SIG-M5 treated with dmso at 0.1 percent for 504 hours (cell line): ENCODE data around the gene SYT2.
"Not testable (repeated sequence)": the region's sequence is repeated elsewhere in the genome, so short reads cannot be mapped to it uniquely, and the experiment has no call there.

Source experiments
- DNase-seq: peaks from one replicate; lab custom pipeline; 2025; ENCODE audit not compliant: unreplicated experiment; lab: John Stamatoyannopoulos, UW

Gene SYT2

GRCh38 chr1:202625416-202626360 is 84.6 kb downstream of the SYT2 start:
- peak; percentile 77 for DNase-seq

GRCh38 chr1:202624781-202625108 is 85.5 kb downstream of the SYT2 start:
- no peak for DNase-seq

DNA sequence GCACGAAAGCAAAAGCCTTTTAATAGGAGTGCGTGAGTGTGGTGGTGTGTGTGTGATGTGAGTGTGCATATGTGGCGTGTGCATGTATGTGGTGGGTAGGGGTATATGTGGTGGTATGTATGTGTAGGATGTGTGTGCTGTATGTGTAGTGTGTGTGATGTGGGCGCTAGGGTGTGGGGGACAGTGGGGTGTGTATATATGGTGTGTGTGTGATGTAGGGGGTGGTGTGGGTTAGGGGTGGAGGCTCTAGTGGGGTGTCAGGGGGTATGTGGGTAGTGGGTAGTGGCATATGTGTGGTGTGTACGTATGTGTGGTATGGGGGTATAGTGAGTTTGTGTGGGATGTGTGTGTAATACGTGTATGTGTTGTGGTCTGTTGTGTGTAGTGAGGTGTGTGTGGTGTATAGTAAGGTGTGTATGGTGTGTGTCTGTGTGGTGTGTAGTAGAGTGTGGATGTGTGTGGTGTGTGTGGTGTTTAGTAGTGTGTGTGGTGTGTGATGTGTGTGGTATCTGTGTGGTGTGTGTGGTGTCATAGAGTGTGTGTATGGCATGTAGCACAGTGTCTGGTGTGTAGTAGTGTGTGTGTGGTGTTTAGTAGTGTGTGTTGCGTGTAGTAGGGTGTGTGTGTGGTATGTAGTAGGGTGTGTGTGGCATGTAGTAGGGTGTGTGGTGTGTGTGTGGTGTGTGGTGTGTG is 86.0 kb downstream of the SYT2 start:
- DNase-seq: no peak

- DNase-seq: not testable (repeated sequence)
These were observed 86.8 kb downstream of the SYT2 start for GRCh38 chr1:202623476-202623875.

DNA sequence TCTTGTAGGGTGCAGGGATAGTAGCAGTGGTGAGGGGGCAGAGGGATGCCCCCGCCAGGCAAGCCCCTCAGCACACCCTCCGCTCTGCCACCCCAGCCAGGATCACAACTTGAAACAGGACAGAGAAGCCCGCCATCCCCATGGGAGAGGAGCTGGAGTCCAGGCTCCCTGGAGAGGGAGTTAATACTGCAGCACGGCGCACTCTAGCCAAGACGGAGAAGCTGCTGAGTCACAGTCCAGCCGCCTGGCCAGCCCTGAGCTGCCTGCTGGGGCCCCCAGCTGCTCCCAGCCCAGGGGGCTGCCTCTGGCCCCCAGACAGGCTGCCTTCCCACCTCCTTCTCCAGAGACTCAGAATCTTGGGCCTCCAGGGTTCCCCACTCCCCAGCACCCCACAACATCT is 87.2 kb downstream of the SYT2 start:
- no peak for DNase-seq

DNA sequence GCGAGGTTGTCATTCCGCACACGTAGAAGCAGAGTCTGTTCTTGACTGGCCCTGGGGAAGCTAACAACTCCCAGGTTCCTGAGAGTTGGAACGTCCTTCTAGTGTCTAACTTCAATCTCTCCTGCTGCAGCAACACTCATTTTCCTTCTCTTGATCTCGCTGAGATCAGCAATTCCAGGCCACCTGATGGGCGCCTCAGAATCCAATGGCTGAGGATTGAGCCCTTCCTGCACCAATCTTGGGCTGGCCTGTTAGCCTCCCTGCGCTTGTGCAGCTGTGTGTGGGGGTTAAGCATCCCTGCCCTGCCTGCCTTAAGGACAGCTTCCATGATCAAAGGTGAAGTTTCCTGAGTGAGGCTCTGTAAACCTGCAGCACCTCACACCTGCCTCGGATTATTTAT is 87.9 kb downstream of the SYT2 start:
- DNase-seq: no peak

GRCh38 chr1:202621446-202621845 is 88.8 kb downstream of the SYT2 start:
- no peak for DNase-seq

DNA sequence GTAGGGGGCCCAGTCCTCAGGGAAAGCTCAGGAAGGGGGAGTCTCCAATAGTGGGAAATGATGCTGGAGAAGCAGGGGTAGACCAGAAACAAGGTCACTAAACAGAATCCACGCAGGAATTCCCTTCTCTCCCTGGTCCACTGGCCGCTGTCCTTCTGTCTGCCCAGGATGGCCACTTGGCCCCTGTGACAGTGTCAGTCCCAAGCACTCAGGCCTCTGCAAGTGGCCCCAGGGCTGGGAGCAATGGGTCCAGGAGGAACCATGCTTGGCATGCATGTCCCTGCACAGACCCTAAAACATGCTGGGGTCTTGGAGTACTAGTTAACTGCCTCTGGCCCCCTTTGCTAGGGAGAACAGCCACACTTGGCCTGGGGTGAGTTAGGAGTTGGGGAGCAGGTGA is 90.2 kb downstream of the SYT2 start:
- DNase-seq: not testable (repeated sequence)

- DNase-seq: no peak
These were observed 90.7 kb downstream of the SYT2 start for GRCh38 chr1:202619505-202619904.

DNA sequence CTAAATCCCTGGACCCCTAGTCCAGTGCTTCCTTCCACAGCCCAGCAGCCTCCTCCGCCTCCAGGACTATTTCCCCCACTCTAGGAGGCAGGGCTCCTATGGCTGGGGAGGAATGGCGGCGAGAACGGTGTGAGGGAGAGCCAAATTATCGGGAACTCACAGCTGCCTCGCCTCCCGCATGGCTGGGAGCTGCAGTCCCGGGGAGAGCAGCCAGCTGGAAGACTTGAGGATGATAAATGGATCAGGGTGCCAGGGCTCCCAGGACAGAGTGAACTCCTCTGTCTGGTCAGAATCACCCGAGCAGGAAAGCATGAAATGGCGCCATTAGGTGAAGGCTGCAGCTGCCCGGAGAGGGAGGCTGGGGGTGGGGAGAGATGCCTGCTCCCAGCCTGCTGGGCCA is 91.2 kb downstream of the SYT2 start:
- DNase-seq: not testable (repeated sequence)

- no peak for DNase-seq
These were observed 93.8 kb downstream of the SYT2 start for GRCh38 chr1:202616355-202616915.

DNA sequence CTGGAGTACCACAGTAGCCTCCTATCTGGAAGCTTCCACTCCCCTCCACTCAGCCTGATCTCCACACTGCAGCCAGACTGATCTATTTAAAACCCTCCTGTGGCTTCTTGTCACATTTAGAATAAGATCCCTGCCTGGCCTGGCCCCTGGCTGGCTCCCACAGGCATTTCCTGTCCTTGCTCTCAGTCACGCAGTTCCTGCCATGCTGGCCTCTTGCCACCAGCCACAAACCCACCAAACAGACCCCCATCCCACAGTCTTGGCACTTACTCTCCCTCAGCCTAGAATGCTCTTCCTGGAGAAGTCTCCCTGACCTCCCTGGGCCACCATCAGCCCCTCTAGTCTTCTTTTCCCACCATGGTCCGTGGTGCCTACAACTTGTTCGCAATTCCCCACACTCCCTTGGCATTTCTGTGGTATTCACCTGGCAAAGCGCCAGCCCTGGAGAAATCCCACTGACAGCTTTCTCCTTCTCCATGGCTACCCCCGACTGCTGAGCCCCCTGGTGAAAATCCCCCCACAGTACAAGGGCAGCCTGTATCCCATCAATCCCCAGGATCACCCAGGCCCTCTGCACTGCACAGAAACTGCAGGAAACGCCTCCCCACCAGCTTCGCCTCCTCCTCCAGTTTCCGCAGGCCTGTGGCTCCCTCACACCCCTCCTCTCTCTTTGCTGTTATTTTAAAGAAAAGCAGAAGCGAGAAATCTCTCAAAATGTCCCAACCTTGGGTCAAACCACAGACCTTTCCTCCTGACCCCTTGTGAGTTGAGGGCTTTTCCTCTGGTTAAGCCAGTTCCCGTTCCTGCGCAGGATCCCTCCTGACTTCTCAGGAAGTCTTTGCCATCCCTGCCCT is 94.5 kb downstream of the SYT2 start:
- DNase-seq: peak; percentile 96

DNA sequence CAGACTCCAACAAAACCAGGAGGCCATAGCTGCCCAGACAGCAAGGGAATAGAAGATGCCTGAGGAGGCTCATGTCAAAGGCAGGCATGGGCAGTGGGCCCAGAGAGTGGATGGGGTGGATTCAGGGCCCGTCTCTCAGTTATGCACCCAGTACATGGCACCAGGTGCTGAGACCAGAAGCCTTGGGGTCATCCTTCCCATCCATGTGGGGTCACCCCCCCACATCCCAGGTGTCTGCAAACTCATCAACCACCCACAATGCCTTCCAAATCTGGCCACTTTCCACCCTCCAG is 95.1 kb downstream of the SYT2 start:
- not testable (repeated sequence) for DNase-seq

- DNase-seq: not testable (repeated sequence)
These were observed 95.7 kb downstream of the SYT2 start for GRCh38 chr1:202614363-202615207.

GRCh38 chr1:202613571-202613970 is 96.7 kb downstream of the SYT2 start:
- no peak for DNase-seq

DNA sequence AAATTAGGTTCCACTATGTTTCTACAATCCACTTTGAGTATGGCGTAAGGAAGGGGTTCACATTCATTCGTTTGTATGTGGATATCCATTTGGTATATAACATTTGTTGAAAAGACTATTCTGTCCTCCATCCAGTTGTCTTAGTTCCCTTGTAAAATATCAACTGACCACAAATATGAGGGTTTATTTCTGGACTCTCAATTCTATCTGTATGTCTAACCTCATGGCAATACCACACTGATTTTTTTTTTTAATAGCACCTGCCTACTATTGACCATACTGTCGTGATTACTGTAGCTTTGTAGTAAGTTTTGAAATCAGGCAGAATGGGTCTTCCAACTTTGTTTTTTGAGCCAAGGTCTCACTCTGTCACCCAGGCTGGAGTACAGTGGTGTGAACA is 98.2 kb downstream of the SYT2 start:
- DNase-seq: not testable (repeated sequence)

GRCh38 chr1:202605515-202605914 is 104.7 kb downstream of the SYT2 start:
- no peak for DNase-seq

DNA sequence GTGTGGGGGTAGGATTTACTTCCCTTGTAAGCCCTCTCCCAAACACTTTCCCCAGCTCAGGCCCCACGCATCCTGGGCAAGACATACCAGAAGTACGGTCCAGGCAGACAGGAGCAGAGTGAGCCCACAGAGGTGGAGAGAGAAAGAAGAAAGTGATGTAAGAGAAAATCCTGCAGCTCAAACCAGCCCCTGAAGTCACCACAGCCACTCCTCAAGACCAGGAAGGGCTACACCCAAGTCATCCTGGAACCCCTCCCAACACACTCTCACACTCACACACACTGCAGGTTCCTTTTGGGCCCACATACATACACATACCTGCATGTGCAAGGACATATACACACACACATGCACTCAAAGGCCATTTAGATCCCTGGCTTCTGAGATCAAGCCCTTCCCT is 106.8 kb downstream of the SYT2 start:
- DNase-seq: no peak

DNA sequence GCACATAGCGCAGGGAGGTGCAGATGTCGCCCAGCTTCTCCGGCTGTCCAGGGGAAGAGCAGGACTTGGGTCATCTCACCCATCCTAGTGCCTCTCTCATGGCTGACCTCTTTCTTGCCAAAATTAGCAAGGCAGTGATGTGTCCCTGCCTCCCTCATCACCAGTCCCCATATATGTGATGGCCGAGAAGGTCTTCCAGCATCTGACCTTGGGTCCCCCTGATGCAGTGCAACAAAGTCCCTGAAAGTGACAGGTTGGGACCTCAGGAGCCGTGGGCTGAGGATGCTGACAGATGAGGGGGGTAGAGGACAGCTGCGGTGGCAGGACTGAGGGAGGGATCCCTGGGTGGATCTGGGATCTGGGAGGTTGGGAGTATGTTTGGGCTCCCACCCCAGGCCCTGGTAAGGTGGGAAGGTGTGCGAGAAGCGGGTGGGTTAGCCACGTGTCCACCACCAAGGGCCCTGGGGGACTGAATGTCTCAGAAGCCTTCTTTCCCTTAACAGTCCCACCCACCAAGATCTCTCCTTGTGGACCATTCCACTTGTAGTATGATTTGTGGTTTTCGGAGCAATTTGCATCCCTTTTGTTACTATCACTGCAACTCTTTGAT is 109.7 kb downstream of the SYT2 start:
- no peak for DNase-seq
